ENCODE results near the gene POLR2J.
"Not testable (repeated sequence)": the region's sequence is repeated elsewhere in the genome, so short reads cannot be mapped to it uniquely, and the experiment has no call there.

The POLR2J gene

DNA sequence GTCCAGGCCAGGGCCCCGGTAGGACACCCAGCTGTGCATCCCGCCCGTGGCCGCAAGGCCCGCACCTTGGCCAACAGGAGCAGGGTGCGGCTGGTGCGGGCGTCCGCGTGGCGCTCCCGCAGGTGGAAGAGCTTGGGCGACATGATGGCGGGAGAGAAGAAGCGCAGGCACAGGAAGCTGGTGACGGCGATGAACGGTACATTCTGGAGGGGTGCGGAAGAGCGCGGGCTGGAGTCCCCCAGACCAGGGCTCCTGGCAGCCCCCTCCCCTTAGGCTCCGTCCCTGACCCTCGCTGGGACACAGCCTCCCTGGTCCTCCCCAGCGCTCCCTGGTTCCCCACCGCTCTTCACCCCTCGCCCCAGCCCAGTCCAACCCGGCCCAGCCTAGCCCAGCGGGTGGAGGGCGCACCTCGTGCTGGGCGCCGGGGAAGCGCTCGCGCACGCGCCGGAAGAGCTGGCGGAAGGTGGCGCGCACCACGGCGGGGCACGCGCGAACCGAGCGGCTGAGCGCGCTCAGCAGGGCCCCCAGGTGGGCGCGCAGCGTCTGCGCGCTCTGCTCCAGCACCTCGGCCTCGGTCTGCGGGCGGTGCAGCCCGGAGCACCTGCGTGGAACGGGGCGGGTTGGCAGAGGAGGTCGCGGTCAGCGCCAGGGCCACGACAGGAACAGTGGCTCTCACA is 15.9 kb upstream of the POLR2J start:
- DNase-seq = not testable (repeated sequence)

- DNase-seq = not testable (repeated sequence)
Observed at GRCh38 chr7:102494026-102494425, 15.3 kb upstream of the POLR2J start.

- DNase-seq = not testable (repeated sequence)
Observed at GRCh38 chr7:102493220-102493935, 14.7 kb upstream of the POLR2J start.

DNA sequence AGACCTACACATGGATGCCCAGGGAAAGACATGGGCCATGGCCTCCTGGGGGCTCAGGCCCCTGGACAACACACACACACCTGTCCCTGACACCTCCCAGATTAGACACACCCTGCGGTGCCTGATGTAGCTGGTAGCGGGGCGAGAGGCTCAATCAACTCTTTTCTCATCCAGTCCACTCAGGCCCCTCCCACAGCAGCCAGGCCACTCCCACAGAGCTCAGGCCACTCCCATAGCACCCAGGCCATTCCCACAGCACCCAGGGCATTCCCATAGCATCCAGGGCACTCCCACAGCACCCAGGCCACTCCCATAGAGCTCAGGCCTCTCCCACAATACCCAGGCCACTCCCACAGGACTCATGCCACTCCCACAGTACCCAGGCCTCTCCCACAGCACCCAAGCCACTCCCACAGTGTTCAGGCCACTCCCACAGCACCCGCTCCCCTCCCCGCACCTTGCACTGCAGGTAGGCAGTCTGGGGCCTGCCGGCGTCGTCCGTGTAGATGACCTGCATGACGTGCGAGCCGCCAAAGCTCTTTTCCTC is 11.9 kb upstream of the POLR2J start:
- DNase-seq = not testable (repeated sequence)

- not testable (repeated sequence) for DNase-seq
Observed at GRCh38 chr7:102484317-102484716, 5.6 kb upstream of the POLR2J start.

DNA sequence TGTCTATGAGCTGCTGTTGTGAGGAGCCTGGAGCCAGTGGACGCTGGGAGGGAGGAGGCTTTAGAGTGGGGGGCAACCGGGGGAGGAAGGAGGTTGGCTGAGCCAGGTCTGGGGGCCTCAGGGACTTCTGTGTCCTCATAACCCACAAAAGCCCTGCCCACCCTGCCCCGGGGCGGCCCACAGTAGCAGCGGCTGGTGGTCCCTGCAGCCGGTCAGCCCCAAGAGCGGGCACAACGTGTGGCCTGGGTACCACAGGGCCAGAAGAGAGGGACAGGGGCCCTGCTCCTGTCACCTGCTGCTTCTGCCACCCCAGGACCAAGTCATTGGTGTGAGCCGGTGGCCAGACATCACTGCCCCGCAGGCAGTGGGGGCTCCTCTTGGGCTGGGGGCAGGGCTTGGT is 3.2 kb upstream of the POLR2J start:
- DNase-seq = not testable (repeated sequence)

DNA sequence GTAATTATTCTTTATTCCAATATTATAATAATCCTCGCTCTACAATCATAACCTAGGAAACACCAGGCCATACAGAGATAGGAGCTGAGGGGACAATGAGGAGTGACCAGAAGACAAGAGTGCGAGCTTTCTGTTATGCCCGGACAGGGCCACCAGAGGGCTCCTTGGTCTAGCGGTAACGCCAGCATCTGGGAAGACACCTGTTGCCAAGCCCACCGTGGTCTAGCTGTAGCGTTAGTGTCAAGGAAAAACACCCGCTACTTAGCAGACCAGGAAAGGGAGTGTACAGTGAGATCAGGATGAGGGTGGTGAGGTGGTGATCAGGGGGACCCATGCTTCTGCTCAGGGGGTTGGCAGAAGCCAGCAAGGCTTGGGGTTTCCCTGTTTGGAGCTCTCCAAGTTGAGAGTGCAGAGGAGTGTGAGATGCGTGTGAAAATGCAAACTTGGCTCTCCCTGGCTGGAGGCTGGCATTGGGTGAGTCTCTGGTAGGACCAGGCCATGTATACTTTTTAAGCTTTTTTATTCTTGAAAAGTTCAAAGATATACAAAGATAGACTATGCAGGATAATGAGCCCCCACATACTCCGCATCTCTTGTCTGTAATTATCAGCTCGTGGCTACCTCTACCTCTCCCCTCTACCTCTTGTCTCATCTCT is 1.4 kb upstream of the POLR2J start:
- not testable (repeated sequence) for DNase-seq

DNA sequence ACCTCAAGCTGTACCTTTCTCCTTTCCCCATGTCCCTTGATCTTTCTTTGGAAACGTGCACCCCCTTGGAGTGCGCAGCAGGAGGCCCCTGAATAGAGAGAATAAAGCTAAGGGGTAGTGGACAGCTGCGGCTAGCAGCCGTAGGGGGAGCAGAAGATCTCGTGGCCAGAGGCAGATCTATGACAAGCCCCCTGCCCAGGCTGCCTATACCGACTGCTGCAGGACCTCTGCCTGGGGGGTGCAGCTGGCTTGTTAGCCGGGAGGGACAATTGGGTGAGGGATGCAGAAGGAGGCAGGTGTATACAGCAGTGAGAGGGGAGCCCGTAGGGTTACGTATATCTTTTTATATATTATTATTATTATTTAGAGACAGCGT is 475 bp upstream of the POLR2J start:
- not testable (repeated sequence) for DNase-seq

DNA sequence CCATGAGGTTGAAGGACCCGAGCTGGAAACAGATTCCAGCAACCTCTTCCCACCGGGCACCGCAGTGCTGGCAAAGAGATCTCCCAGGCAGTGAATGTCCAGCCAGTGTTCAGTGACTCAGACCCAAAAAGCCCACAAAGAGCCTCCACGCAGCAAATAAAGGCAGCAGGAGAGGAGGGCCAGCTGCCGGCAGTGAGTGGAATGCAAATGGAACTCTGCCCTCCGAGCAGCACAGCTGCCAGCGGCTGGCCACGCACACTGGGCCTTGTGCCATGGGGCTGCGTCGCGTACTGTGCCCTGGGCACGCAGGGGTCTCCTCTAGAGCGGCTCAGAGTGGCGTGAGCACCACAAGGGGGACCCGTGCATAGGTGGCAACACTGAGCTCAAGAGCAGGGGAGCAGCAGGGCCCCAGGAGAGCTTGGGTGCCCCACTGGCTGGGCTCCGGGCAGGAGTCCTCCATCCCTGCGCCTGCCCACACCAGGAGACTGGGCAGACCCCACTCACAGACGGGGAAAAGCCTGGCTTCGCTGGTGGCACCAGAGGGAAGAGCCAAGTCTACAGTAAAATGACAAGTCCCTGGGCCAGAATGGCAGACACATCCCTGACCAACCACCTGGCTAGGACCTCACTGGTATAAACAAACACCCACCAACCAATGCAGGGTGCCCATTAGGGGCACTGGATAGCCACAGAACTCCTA is 3.8 kb downstream of the POLR2J start:
- DNase-seq = not testable (repeated sequence)

- not testable (repeated sequence) for DNase-seq
Observed at GRCh38 chr7:102474116-102474515, 4.6 kb downstream of the POLR2J start.

DNA sequence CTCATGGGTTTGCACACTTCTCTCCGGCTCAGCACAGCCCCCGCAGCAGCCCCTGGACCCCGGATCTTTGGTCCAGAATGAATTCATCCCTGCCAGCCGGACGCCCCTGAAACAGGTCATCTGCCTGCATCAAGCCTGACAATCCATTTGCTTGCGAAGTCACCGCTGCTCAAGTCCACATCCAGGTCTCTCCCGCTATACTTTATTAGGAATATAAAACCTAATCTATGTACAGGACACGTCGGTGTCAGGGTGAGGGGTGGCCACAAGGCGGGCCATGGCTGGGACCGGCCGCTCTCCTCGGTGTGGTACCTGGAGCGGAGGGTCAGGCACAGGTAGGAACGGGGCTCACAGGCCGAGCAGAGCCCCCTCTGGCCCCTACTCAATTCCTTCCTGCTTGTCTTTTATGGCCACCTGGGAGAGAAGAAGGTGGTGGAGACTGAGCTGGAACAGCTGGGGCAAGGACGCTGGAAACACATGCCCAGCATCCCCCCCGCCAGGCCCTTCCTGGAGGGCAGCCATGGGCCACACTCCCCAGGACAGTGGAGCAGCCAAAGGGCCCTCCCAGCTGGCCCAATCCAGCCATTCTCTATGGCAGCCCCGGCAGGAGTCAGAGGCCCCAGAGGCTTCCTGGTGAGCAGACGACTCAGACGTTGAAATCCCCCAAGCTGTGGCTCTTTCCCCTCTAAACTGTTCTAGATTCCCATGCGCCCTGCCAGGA is 5.3 kb downstream of the POLR2J start:
- DNase-seq = no peak

DNA sequence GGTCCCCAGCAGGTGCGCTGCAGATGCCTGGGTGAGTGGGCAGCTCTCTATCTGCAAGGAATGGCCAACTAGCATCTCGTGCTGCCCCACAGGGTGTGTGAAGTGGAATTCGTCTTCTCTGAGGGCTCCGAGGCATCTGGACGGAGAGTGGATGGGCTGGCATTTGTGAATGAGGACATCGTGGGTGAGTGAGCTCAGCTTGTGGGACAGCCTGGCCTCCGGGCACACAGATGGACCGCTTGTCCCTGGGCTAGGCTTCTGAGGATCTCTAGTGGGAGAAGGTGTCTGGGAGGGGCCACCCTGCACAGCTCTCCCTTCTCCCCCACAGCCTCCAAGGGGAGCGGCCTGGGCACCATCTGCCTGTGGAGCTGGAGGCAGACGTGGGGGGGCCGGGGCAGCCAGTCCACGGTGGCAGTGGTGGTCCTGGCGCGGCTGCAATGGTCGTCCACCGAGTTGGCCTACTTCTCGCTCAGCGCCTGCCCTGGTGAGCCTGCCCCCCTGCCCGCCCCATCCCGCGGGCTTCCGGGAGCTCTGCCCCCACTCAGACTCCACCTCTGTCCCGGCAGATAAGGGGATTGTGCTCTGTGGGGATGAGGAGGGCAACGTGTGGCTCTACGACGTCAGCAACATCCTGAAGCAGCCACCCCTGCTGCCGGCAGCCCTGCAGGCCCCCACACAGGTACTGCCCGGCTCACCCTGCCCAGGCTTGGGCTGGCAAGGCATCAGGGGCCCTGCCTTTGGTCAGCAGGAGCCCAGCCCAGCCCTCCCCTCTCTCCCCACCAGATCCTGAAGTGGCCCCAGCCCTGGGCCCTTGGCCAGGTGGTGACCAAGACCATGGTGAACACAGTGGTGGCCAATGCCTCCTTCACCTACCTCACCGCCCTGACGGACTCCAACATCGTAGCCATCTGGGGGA is 6.3 kb downstream of the POLR2J start:
- DNase-seq = no peak

DNA sequence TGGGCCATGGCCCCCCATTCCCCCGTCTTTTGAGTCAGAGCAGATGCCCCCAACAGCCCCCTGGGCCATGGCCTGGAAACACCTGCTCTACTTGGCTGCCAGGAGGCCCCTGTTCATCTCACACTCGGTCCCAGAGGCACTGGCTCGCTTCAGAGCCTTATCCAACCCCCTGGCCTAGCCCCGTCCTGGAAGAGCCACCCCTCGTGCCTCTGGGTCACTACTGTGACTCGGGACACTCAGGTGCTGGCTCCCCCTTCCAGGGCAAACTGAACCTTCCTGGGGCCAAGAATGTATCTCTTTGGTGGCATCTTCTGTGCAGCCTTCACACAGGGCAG is 7.0 kb downstream of the POLR2J start:
- no peak for DNase-seq

DNA sequence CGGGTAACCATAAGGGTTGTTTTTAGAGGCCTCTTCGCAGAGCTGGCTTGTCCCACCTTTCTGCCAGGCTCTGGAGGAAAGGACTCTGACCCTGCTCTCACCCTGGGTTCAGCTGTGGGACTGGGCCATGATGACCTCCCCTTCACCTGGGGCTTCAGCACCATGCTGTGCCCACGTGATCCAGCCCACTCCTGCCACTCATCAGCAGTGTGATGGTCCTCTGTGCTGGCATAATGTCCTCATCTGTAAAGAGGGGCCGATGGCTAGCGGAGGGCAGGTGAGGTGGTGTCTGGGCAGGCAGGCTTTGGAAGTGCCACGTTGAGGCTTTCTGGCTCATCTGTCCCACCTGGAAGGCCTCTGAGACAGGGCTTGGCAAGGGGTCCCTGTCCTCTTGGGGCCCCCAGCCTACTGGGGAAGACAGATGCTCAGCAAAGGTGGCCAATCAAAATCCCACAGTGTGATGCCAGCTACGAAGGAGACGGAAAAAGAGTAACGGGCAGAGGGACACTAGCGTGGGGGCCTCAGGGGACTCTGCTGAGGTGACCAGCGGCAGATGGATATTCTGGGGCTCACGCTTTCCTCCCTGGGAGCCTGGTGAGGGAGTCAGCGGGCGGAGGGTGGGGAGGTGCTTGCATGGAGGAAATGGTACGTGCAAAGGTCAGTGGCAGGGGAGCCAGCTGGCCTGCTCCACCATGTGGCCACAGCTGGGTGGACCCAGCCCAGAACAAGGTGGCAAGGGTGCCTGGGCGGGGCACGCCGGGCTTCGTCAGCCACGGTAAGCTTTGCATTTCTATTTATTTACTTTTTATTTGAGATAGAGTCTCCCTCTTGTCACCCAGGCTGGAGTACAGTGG is 8.5 kb downstream of the POLR2J start:
- DNase-seq = no peak

DNA sequence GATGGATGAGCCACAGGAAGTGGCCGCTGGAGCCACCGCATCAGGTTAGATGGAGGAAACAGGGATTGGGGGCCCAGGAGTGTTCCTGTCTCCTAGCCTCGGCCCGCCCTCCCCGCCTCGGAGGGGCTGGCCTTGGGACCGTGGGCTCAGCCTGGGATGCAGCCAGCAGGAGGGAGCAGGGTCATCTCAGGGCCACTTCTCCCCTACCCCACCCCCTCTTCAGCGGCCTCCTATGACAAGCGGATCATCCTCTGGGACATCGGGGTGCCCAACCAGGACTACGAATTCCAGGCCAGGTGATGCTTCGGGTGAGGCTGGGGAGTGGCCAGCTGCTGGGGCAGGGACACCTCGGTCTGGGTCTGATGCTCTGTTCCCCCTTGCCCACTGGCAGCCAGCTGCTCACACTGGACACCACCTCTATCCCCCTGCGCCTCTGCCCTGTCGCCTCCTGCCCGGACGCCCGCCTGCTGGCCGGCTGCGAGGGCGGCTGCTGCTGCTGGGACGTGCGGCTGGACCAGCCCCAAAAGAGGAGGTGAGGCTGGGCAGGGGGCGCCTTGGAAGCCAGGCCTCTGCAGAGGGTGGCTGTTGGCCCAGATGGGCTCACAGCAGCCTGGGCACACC is 9.3 kb downstream of the POLR2J start:
- DNase-seq = no peak

DNA sequence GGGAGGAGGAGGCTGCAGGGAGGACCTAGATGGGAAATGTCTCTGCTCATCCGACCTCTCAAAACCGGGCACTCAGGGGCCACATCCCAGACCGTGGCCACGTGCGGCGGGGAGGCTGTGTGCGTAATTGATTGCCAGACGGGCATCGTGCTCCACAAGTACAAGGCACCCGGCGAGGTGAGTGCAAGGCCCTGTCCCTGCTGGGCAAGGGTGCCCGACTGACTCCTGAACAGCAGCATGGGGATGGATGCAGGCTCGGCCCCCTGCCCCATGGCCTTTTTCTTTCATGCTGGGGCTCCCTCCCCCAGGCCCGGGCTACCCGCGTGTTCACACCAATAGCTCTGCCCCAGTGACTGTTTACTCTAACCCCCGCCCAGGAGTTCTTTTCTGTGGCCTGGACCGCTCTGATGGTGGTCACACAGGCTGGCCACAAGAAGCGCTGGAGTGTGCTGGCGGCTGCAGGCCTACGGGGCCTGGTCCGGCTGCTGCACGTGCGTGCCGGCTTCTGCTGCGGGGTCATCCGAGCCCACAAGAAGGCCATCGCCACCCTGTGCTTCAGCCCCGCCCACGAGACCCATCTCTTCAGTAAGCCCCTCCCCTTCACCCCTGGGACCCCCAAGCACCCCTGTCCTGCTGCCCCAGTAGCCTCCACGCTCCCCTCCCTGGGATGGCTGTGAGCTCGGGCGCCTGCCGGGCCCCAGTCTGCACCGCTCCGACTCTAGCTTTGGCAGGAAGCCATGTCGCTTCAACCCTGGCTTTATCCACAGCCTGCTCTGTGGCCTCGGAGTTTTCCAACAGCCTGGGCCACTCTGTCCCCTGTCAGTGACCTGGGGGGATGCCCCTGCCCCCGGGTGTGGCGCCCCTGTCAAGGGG is 10.0 kb downstream of the POLR2J start:
- no peak for DNase-seq

GRCh38 chr7:102467581-102468477 is 10.9 kb downstream of the POLR2J start:
- DNase-seq = no peak

GRCh38 chr7:102466097-102466496 is 12.6 kb downstream of the POLR2J start:
- DNase-seq = no peak

Data from NCI-H187 treated with DMSO at 0.1 percent for 48 hours (cell line).